Chondrocyte (in vitro differentiated cells): Measurements from ENCODE around the gene PEPD. TPM values are rescaled to one million over a fixed set of nuclear protein-coding genes. Genes with fewer than 3 reads are reported as not detected.
A peak's percentile ranks its signal among the peaks of the same experiment; 100 is the strongest.

Source experiments
- DNase-seq: peaks from one replicate; pipeline ENCODE4 v3.0.0; 2021; ENCODE audit warnings: mixed read lengths, low spot score
- H3K27ac Mint-ChIP-seq: one replicate; pipeline ENCODE4 v1.8.0; 2021; ENCODE audit warnings: mild to moderate bottlenecking, moderate library complexity, mixed read lengths; ENCODE audit not compliant: unreplicated experiment
- H3K27me3 Mint-ChIP-seq: 2 replicates; pipeline ENCODE4 v1.8.0; 2021; ENCODE audit warnings: low read depth, mixed read lengths
- H3K36me3 Mint-ChIP-seq: 2 replicates; pipeline ENCODE4 v1.8.0; 2021; ENCODE audit warnings: low read depth, mixed read lengths
- H3K4me1 Mint-ChIP-seq: 2 replicates; pipeline ENCODE4 v1.8.0; 2021; ENCODE audit warnings: low read depth, mild to moderate bottlenecking, mixed read lengths
- H3K4me3 Mint-ChIP-seq: one replicate; pipeline ENCODE4 v1.8.0; 2021; ENCODE audit warnings: mild to moderate bottlenecking, moderate library complexity, mixed read lengths; ENCODE audit not compliant: unreplicated experiment
- H3K9me3 Mint-ChIP-seq: 2 replicates; pipeline ENCODE4 v1.8.0; 2021; ENCODE audit warnings: low read depth, mixed read lengths
- total RNA-seq: library from RNA; stranded (reverse); gene quantifications from 3 replicates; pipeline ENCODE4 v1.2.1, GENCODE V29; 2021
- TF ChIP-seq, protein P1 (sequence below): fragments of 200-600 bp; sonication (generic); IDR thresholded peaks from 2 replicates; pipeline ENCODE4 v1.5.0; 2021; ENCODE audit warnings: antibody characterized with exemption, mild to moderate bottlenecking, moderate library complexity

The PEPD gene
- total RNA-seq, 1 donor from 2014 or later: 55.6 TPM

DNA sequence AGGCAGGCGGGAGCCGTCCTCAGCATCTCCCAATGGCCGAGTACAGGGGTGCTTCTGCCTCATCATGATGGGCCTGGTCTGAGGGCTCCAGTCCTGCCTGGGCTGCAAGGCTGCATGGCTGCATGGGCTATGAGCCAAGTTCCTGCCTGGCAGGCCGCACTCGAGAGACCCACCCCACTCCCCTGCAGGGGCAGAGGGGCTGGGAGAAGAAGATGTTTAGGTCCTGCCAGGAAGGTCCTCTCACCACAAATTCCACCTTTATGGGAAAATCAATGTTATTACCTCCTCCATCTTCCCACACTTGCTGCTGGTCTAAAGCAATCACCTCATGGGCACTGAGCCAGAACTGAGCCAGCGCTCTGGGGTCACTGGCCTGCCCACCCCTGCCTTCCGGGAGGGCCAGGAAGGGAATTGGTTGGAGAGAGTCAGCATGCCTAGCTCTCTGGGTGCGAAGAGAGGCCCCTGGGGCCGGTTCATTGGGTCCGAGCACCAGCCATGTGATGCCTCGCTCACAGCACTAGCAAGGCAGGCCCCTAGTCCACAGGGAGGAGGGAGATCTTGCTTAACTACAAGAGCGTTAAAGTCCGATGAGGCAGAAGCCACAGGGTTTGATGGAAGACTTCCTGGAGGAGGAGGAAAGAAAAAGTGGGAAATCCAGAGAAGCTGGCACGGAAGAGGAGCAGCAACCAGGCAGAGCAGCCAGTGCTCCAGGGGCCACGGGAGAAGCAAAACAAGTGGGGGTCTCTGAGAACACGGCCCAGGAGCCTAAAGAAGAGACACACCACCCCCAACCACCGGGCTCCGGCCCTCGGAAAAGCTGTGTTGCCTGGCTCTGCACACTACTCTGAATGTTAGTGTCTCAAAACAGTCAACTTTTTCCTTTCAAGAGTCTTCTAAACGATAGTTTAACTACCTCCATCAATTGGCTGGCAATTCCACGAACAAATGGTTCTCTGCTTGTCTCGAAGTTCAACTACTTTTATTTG, 84.9 kb downstream of the PEPD start:
- no peak overlapping the region for H3K27ac Mint-ChIP-seq
- H3K9me3 Mint-ChIP-seq: no peaks in the 10 kb centered on the region
- peak; percentile 78 for DNase-seq
- H3K27me3 Mint-ChIP-seq: no peaks in the 10 kb centered on the region
- TF ChIP-seq, protein P1, sequence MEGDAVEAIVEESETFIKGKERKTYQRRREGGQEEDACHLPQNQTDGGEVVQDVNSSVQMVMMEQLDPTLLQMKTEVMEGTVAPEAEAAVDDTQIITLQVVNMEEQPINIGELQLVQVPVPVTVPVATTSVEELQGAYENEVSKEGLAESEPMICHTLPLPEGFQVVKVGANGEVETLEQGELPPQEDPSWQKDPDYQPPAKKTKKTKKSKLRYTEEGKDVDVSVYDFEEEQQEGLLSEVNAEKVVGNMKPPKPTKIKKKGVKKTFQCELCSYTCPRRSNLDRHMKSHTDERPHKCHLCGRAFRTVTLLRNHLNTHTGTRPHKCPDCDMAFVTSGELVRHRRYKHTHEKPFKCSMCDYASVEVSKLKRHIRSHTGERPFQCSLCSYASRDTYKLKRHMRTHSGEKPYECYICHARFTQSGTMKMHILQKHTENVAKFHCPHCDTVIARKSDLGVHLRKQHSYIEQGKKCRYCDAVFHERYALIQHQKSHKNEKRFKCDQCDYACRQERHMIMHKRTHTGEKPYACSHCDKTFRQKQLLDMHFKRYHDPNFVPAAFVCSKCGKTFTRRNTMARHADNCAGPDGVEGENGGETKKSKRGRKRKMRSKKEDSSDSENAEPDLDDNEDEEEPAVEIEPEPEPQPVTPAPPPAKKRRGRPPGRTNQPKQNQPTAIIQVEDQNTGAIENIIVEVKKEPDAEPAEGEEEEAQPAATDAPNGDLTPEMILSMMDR: no peak
- H3K4me3 Mint-ChIP-seq: no peak overlapping the region
- no peaks in the 10 kb centered on the region for H3K36me3 Mint-ChIP-seq
- H3K4me1 Mint-ChIP-seq: peaks cover 5% of the 10 kb centered on the region

DNA sequence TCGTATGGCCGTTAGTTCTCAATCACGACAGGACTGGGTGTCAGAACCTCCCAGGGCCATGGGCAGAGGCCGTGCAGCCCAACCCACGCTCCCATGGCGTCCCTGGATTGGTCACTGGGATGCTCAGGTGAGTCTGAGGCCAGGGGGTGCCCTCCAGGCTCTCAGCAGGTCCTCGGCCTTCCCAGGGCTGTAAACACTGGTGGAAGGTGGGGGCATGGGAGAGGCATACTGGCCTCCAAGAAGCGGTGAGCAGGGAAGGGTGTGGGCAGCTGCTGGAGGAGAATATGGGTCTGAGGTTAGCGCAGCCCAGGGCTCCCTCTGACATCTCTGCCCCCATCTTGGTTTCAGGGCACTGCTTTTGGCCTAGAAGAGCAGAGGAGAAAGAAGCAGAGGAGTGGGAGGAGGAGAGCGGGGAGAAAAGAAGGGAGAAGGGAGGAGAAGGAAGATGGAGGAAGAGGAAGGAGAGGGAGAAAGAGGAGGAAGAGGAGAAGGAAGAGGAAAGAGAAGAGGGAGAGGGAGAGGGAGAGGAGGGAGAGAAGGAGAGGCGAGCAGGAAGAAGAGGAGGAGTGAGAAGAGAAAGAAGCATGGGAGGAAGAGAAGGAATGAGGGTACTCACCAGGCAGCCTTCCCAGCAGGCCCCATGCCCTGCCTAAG, 85.8 kb downstream of the PEPD start:
- TF ChIP-seq, protein P1: no peak
- H3K4me3 Mint-ChIP-seq: no peak overlapping the region
- H3K9me3 Mint-ChIP-seq: no peaks in the 10 kb centered on the region
- H3K36me3 Mint-ChIP-seq: no peaks in the 10 kb centered on the region
- peaks cover under 1% of the 10 kb centered on the region for H3K27me3 Mint-ChIP-seq
- peaks cover 5% of the 10 kb centered on the region for H3K4me1 Mint-ChIP-seq
- no peak overlapping the region for H3K27ac Mint-ChIP-seq
- DNase-seq: peak; percentile 56

GRCh38 chr19:33434886-33435705, 86.5 kb downstream of the PEPD start:
- Mint-ChIP-seq H3K27me3 (peaks cover 2% of the 10 kb centered on the region), H3K4me3 (no peak overlapping the region), H3K27ac (no peak overlapping the region), H3K36me3 (no peaks in the 10 kb centered on the region), H3K4me1 (peaks cover 5% of the 10 kb centered on the region), H3K9me3 (no peaks in the 10 kb centered on the region)
- DNase-seq: peak; percentile 73
- TF ChIP-seq, protein P1: no peak

DNA sequence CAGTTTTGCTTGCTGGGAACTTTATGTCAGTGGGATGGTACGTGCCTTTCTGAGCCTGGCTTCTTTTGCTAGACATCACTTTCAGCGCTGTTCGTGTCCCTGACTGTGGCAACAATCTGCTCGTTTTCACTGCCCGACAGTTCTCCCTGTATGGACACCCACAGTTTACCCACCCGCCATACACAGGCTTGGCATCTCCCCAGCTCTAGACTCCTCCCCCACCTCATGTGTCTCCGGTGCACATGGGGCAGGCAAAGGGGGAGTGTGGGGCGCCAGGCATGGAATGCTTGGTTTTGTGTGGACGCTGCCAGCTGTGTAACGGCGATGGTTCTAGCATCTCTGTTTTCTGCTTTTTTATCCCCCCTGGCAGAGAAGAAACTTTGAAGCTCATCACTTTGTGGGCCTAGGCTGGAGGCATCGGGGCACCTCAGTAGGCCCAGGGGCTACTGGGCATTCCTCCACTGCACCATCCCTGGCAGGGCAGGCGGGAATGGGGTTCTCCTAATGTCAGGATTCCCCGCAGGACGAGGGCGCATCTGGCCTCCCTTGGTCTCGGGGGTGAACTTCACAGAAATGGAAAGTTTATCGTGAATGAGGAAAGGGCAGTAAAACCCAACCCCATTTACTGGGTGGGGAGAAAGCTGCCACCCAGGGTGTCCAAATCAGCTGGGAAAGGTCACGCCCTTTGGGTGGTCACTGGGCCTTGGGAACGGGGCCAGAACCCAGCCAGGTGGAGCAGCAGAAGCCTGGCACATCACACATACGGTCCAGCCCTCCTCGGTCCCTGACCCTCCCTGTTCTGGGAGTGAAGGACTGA, 87.3 kb downstream of the PEPD start:
- H3K9me3 Mint-ChIP-seq: no peaks in the 10 kb centered on the region
- peaks cover 5% of the 10 kb centered on the region for H3K4me1 Mint-ChIP-seq
- TF ChIP-seq, protein P1: no peak
- H3K36me3 Mint-ChIP-seq: no peaks in the 10 kb centered on the region
- peak; percentile 61 for DNase-seq
- no peak overlapping the region for H3K4me3 Mint-ChIP-seq
- H3K27me3 Mint-ChIP-seq: peaks cover 2% of the 10 kb centered on the region
- H3K27ac Mint-ChIP-seq: no peak overlapping the region
